ENCODE results near the gene TCF4.
A peak's percentile ranks its signal among the peaks of the same experiment; 100 is the strongest.

The TCF4 gene

DNA sequence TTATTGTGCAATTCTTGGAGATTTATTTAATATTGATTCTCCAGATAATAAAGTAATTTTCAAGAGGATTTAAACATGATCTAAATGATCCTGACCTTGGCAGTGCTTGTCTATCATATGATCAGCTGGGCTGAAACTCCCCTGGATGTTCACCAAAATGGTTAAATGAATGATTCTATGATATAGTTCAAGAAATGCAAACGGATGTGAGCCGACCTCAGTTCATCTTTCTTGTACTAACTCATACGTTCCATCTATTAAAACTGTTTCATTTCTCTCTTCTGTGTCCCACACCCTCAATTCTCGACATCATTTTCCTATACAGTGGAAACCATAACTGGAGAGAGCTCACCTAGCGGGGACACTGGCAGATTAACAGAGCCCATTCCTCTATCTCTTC is 347.0 kb downstream of the TCF4 start:
- DNase-seq (ENCODE audit: low spot score), result no peak

DNA sequence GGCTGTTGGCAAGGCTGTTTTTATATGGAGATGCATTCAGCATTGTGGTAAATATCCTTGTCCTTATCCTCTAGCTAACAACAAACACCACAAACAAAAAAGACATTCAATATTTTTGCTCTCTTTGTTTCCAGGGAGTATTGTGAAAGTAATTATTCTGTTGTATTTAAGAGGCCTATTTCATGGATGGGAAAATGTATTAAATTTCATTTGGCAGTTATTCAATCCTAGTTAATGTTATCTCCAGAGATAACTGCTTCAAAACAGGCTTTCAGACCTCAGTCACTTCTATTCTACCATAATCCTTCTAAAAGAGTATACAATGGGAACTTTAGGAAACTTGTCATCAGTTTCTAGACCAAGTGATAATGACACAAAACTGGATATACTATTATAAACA is 348.3 kb downstream of the TCF4 start:
- no peak for DNase-seq (ENCODE audit: low spot score)

DNA sequence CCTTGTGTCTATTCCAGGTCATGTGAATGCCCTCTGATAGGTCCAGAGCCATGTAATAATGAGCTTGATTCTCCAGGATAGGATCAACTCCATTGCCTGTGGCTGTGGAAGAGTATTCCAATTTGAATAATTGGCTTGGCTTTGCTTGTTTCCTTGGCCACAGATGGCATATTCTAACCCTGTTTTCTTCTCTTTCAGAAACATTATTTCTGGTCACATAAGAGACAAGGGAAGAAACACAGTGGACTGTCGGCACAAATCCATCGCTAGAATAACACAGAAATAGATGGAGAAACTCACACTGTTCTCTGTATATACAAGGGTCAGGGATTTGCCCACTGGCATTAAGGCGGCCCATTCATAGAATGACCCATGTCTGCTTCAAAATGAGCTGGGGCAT is 350.3 kb downstream of the TCF4 start:
- no peak for DNase-seq (ENCODE audit: low spot score)

DNA sequence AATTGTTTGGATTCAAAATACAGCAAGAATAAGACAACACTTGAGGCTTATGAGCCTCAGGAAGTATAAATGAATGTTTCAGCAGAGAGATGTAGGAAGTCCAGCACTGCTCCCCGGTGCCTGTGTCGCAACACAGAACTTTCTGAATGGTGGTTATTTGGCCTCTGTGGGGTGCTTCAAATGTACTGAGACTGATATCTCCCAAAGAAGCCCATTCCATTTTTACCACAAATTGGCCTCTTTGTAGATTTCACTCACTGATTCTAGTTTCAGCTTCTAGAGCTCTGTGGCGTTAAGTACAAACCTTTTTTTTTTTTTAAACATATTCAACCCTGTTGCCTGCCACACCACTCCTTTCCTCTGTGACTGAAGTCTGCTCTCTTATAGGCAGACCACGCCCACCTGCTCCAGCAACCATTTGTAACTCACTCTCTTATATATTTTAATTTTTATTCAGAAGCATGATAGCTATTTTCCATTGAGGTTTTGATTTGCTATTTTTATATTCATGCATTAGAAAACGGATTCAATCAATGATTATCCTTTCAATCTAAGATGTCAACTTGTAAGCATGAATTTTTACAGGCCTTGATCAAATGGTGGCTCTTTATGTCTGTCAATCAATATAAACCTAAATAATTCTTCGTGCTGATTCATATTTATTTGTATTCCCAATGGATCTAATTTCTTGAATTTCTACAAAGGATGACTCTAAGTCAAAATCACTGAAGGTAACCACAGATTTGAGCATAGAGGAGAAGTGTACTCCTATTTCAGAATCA is 351.7 kb downstream of the TCF4 start:
- DNase-seq (ENCODE audit: low spot score), result no peak

DNA sequence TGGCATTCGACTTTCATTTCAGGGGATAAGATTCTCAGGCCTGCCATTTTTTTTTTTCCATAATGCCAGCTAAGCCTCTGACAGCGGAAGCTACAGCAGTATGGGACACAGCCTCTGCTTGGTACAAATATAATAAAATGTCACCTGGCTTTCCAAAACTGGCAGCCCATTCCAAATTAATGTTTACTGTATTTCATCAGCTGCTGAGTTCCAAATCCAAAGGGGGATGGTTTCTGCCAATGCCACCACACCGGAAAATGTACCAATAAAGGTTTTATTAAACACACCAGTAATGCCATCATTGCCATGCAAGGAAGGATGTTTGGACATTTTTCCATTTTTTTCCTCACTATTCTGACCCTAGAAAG is 352.9 kb downstream of the TCF4 start:
- DNase-seq (ENCODE audit: low spot score), result no peak

DNA sequence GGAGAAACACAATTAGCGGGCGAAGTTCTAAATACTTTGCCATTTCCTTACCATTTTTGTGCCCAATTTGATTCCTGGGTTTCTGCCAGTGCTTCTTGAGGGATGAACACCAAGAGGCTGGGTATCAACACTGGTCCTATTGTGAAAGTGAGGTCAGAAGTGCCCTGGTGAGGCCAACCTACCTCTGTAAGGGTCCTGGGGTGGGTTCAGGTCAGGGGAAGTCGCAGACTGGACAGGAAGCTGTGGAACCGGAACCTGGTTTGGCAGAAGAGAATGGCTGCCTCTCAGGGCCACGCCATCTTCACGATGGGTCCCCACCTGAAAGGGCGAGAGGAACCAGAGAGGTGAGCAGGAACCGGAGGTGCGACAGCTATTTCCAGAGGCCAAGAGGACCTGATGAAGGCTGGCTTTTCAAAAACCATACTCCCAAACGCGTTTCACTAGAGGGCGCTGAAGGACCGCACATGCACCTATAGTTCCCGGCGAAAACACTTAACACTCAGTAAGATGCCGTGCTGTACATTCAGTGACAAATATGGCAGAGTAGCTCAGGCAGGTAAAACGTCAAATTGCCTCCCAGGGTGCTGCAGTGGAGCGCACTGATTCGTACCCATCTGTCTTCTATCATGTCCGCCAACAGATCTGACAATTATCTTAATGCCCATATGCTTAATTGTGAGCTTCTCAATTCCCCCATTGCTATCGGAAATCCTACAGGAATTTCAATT is 353.5 kb downstream of the TCF4 start:
- peak; percentile 59 for DNase-seq (ENCODE audit: low spot score)

DNA sequence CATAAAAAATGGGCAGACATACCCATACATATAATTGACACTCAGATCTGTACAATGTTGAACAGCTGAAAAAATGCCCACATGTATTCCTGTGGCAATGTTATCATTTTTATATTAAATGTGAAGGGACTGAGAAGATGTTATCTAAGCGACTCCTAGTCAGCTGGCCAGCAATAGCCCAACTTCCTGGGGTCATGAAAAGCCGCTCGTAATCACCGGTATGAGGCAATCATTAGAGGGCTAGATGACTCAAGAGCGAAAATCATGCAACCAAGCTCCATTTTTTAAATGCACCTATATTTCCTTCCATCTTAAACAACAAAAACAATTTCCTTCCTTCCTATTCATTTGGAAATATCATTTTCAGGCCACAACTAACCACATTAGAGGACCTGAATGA is 354.1 kb downstream of the TCF4 start:
- no peak for DNase-seq (ENCODE audit: low spot score)

DNA sequence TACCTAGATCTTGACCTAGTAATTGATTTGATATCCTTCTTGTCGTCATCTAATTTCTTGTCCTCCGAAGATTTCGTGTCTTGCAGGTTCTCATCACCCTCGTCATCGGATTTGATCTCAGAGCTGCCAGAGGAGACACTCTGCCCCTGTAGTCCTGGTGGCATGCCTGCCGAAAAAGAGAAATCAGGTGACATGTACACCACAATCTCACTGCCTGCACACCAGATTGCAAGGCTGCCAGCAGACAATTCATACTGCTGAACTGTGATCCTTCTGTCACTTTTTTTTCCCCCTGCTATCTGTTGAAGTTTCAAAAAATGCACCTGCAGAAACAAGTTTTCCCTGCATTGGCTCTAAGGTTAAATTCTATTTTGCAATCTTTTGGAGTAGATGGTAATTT is 355.5 kb downstream of the TCF4 start:
- DNase-seq (ENCODE audit: low spot score), result no peak

DNA sequence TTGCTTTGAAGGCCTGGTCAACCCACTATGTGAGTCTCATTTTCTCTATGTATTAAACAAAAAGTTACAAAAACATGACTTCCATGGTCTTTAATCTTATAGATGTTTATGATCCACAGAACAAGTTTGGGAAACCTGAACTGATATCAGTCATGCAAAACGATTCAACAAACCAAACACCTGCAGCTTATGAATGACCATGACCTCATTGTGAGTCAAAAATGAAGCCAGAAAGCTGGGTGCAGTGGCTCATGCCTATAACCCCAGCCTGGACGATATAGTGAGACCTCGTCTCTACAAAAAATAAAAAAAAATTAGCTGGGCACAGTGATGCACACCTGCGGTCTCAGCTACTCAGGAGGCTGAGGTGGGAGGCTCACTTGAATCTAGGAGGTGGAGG is 358.3 kb downstream of the TCF4 start:
- DNase-seq (ENCODE audit: low spot score), result no peak

DNA sequence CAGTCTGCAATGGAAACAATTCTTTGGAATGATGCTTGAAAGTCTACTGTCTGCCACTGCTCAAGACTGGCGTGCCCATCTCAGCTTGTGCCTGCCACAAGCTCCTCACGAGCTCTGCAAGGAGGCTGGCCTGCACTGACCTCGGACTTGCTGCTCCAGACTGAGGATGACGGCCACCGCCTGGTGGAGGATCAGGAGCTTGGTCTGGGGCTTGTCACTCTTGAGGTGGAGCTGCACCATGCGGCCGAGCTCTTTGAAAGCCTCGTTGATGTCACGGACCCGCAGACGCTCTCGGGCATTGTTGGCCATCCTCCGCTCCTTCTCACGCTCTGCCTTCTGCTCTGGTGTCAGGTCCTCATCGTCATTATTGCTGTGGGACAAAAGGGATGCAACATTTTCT is 359.3 kb downstream of the TCF4 start:
- DNase-seq (ENCODE audit: low spot score), result no peak

DNA sequence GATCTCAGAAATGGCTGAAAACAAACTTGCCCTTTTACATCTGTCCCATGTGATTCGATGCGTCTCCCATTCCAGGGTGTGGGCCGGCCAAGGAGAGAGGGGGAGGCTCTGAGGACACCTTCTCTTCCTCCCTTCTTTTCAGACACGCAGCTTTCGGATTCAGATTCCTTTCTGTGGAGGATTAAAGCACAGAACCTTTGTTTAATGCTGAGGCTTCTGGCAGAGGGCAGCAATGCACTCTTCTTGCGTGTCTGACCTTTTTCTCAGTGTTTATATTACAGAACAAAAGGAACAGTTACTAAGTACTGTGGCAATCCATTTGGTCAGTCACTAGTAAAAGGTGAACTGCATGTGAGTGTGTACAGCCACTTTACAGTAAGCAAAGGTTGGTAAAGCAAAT is 359.8 kb downstream of the TCF4 start:
- no peak for DNase-seq (ENCODE audit: low spot score)

DNA sequence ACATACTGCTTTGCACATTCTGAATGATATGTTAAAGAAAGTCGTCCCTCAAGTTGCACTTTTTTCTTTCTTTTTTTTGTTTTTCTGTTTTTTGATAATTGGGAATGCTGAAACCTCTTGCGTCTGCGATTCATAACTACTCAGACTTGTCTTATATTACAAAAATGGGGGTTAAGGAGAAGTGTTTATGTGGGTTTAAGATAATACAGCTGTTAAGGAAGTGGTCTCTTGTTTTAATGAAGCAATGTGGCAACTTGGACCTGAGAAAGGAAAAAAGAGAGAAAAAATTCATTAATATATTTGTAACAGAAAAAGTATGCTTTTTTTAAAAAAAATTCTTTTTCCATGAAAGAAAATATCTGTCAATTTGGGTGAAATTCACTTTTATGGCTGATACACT is 360.2 kb downstream of the TCF4 start:
- no peak for DNase-seq (ENCODE audit: low spot score)

DNA sequence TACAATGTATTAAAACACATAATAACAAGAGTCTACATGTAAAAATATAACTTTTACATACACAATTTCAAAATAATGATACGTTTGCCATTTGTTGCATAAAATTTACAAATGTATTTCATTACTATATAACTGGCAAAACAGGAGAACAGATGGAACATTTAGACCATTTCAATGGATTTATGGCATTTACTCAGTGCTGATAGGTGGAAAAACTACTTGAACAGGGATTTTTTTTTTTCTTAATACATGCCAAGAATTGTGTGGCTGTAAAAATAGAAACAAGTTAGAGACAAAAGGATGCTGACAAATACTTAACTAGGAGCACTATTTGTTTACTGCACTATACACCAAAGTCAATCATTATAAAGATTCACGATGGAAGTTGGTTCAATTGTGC is 361.9 kb downstream of the TCF4 start:
- no peak for DNase-seq (ENCODE audit: low spot score)

DNA sequence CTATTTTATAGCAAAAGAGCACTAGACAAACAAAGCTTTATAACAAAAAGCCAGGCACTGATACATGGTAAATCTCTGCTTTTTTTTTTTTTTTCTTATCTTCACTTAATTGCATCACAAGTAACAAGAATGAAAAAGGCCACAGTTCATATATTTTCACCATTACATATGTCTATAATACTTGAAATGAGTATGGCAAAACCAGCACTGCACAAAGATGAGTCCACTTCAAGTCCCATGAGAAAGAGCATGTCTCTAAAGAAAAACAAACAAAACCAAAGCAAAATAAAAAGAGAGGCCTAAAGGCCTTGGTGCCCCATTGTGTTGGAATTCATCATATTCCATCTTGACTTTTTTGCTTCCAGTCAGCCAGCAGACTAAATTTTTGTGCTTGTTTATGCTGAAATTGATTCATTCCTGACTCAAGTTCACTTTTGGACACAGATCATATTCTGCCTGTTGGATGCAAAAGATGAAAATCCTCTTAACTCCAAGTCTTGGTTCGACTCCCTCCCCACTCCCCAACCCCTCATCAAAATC is 363.8 kb downstream of the TCF4 start:
- DNase-seq (ENCODE audit: low spot score), result no peak

DNA sequence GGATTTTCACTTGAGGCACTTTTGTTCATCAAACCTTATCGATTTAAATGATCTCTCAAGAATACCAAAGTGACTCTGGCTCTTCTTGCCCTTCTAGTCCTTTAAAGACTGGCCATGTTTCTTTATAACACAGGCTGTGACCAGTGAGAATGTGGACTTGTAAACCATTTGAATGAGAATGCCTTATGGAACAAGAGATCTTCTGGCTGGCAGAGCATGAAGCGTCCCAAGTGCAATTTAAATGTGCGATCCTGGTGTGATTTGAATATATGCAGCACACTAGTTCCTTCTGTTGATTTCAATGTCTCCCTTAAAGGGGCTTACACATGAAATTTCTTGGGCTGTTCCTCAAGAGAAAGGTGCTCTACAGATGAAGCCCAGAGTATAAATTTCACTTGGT is 366.4 kb downstream of the TCF4 start:
- DNase-seq (ENCODE audit: low spot score), result no peak

DNA sequence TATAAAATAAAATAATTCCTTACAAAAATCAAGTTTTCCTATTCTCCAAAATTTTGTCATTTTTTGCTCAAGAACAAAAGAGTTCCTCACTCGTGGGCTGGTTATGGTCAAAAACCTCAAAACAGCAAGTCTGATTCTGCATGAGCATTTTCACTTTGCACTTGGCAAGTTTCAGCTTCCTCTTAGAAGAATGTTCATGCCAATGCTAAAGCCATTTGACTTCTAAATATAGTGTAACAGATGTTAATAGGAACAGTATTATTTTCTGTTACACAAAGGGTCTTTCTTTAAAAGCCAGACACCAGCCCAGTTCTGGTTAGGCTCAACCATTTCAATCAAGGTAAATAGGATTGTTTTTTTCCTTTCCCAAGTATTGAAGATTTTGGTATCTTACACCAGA is 367.5 kb downstream of the TCF4 start:
- no peak for DNase-seq (ENCODE audit: low spot score)

DNA sequence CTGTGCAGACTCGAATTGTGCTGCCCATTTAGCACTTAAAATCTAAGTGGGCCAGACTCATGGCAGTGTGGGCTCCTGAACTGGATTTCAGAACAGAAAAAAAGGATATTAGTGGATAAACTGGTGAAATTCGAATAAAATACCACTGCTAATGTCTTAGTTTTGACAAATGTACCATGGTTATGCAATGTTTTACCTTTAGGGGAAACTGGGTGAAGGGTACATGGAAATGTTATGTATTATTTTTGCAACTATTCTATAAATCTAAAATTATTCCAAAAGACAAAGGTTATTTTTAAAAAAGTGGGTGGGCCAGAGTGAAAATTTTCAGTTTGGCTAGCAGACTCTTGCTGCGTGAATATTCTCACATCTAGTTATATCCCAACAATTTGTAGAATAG is 368.2 kb downstream of the TCF4 start:
- no peak for DNase-seq (ENCODE audit: low spot score)

DNA sequence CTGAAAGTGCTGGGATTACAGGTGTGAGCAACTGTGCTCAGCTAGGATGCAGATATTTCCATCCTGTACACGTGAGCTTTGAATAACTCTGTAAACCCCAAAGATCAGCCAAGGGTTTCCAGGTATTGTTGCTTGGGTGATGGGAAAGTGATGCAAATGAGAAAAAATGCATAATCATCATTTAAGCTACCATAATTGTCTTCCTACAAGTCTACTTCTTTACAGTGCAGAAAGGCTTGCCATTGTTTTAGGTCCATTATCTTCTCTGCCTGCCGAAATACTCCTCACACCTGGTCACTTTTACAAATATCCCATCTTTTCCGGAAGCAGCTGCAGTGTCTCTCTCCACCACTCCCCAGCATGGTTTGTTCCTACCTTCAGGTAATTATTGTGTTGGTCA is 368.9 kb downstream of the TCF4 start:
- DNase-seq (ENCODE audit: low spot score), result no peak

DNA sequence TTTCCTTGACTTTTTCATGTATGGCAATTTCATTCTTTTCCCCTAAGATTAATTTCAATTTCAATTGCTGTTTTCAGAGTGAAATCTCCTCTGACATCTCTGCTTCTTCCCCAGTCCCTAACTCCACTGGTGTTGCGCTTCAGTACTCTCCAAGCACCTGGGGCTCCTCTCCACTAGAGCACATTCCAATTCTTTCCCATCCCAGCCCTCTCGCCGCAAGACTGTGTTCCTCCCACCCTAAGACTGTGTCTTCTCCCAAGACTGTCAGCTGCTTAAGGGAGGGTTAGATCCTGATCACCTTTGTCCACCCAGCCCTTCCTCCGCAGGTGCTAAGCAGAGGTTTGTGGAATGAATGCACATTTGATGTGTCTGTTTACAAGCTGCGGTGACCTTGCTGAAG is 373.0 kb downstream of the TCF4 start:
- DNase-seq (ENCODE audit: low spot score), result no peak

DNA sequence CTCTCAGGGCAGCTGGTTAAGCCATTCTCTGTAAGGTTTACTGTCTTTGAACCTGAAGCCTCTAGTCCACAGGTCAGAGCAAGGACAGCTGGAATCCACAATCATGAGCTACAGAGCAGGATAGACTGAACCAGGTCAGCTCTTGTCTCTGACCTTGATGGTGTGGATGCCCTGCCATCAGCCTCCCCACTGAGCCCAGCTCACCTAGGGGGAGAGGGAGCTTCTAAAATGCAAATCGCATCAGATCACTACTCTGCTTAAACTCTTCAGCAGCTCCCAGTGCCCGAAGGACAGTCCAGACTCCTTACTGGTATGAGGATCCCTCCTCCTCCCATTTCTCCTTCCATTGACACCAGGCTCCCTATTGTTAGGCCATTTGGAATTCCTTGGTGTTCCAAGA is 373.5 kb downstream of the TCF4 start:
- DNase-seq (ENCODE audit: low spot score), result no peak

DNA sequence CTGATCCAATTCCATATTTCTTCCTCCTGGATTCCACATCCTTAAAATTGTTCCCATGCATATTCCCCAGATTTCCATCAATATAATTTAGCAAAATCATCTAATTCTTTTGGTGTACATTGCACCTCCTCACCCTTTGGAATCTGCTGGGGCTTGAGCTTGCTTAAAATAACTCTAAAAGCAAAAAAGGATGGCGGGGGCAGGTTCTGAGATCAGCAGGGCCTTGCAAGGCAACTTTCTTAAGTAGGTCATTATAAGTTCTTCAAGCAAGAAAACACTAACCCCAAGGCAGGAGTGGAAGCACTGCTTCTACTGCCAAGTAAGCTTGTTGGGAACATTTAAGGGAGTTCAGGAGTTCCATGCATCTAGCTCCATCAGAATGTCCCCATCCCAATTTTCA is 374.4 kb downstream of the TCF4 start:
- no peak for DNase-seq (ENCODE audit: low spot score)

DNA sequence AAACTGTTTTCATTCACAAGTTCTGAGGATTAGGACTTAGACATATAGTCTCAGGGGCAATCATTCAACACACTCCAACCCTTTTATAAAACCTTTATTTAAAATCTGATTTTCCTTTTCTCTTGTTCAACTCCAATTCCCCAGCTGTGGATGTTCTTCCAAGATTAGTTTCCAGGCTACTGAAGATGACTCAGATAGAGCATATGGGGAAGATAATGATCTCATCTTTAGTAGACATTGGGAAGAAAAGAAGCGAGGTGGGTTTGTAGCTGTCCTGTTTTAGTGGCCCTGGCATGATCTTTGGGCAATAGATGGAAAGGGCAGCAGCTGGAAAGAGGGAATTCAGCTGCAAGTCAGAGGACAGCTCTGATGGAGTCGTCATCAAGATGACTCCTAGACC is 381.1 kb downstream of the TCF4 start:
- no peak for DNase-seq (ENCODE audit: low spot score)

DNA sequence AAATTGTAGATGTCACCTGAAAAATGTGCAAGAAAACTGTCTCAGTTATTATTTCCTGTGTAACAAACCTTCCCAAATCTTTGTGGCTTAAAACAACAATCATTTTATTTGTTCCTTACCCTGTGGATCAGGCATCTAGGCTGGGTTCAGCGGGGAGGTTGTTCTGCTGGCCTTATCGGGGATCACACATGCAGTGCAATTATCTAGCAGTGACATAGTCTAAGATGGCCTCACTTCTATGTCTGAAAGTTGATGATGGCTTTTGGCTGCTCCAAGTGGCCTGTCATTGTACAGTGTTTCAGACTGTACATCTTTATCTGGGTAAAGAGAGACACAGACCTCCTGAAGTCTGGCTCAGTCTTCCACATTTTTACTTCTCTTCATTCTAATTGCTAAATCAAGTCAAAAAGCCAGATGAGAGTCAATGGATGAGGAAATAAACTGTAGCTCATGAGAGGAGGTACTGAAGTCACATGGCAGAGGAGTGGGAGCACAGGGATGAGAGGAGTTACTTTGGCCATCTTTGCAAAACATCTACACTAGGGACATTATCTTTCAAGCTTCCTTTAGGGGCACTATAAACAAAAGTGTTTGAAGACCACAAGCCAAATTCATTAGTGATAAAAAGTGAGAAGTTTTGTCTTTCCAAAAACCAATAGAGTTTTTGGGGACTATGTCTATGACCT is 385.6 kb downstream of the TCF4 start:
- DNase-seq (ENCODE audit: low spot score), result no peak

Measured in SK-N-DZ (cell line).